ENCODE data around the gene CCDC24.

DNA sequence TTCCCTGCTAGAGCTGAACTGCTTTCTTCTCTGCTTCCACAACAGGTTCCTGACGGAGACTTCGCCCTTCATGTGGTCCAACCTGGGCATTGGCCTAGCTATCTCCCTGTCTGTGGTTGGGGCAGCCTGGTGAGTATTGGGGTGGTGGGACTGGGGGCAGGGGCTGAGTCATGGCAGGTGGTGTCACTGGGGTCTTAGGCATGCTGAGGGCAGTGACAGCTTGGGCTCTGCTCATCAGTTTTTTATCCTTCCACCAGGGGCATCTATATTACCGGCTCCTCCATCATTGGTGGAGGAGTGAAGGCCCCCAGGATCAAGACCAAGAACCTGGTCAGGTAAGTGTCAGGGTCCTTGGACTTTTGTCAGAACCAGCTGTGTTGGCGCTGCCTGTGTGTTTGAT, 15.4 kb upstream of the CCDC24 start:
- no peak for TF ChIP-seq POLR2A (IDR thresholded peaks at IDR 0.05)
- TF ChIP-seq, protein P1, sequence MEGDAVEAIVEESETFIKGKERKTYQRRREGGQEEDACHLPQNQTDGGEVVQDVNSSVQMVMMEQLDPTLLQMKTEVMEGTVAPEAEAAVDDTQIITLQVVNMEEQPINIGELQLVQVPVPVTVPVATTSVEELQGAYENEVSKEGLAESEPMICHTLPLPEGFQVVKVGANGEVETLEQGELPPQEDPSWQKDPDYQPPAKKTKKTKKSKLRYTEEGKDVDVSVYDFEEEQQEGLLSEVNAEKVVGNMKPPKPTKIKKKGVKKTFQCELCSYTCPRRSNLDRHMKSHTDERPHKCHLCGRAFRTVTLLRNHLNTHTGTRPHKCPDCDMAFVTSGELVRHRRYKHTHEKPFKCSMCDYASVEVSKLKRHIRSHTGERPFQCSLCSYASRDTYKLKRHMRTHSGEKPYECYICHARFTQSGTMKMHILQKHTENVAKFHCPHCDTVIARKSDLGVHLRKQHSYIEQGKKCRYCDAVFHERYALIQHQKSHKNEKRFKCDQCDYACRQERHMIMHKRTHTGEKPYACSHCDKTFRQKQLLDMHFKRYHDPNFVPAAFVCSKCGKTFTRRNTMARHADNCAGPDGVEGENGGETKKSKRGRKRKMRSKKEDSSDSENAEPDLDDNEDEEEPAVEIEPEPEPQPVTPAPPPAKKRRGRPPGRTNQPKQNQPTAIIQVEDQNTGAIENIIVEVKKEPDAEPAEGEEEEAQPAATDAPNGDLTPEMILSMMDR (IDR thresholded peaks at IDR 0.05) = no peak
